Ectodermal cell (in vitro differentiated cells): ENCODE data around the gene CASP6.

Source experiments
- H3K27ac ChIP-seq: 2 replicates; pipeline ENCODE4 v1.7.0; 2013; ENCODE audit warnings: mild to moderate bottlenecking, low read depth, low read length; ENCODE audit not compliant: insufficient read depth, poor library complexity, severe bottlenecking
- H3K27me3 ChIP-seq: 2 replicates; pipeline ENCODE4 v1.7.0; 2013; ENCODE audit warnings: mild to moderate bottlenecking, low read length; ENCODE audit not compliant: insufficient read depth, control insufficient read depth, poor library complexity, severe bottlenecking
- H3K36me3 ChIP-seq: one replicate; pipeline ENCODE4 v1.7.0; 2013; ENCODE audit warnings: low read length; ENCODE audit not compliant: control insufficient read depth, insufficient read depth
- H3K4me1 ChIP-seq: one replicate; pipeline ENCODE4 v1.7.0; 2013; ENCODE audit warnings: low read length; ENCODE audit not compliant: control insufficient read depth, insufficient read depth
- H3K4me3 ChIP-seq: 2 replicates; pipeline ENCODE4 v1.7.0; 2013; ENCODE audit warnings: low read depth, low read length, control low read depth; ENCODE audit not compliant: insufficient read depth
- H3K9me3 ChIP-seq: 2 replicates; pipeline ENCODE4 v1.7.0; 2013; ENCODE audit warnings: mild to moderate bottlenecking, low read length, moderate library complexity; ENCODE audit not compliant: control insufficient read depth
- WGBS, 2 experiments: methylation state at CpG; one replicate each; pipeline ENCODE4 v1.1.7; 2013; ENCODE audit warnings: missing lambda C conversion rate in 2 of 2; 5-methylcytosine and 5-hydroxymethylcytosine counted together

Gene CASP6

GRCh38 chr4:109648266-109648996 lies 54.8 kb downstream of the CASP6 start:
- H3K9me3 ChIP-seq = no peaks in the 10 kb centered on the region

GRCh38 chr4:109645874-109646710 lies 57.2 kb downstream of the CASP6 start:
- no peaks in the 10 kb centered on the region for H3K27me3 ChIP-seq
- 92 to 93% methylated on average over 7 of the region's 7 CpGs for WGBS, 2 experiments
- H3K27ac ChIP-seq = no peak overlapping the region
- H3K4me3 ChIP-seq = no peak overlapping the region
- no peaks in the 10 kb centered on the region for H3K36me3 ChIP-seq
- no peaks in the 10 kb centered on the region for H3K9me3 ChIP-seq
- H3K4me1 ChIP-seq = no peaks in the 10 kb centered on the region

More at GRCh38 chr4:109648266-109648996, 54.8 kb downstream of the CASP6 start:
- Histone ChIP-seq H3K36me3 (no peaks in the 10 kb centered on the region), H3K27me3 (no peaks in the 10 kb centered on the region), H3K4me3 (no peak overlapping the region), H3K4me1 (no peaks in the 10 kb centered on the region), H3K27ac (no peak overlapping the region)
- 93 to 95% methylated on average over 3 to 4 of the region's 5 CpGs for WGBS, 2 experiments

- H3K27me3 ChIP-seq = no peaks in the 10 kb centered on the region
- H3K9me3 ChIP-seq = no peaks in the 10 kb centered on the region
- H3K36me3 ChIP-seq = no peaks in the 10 kb centered on the region
- H3K27ac ChIP-seq = no peak overlapping the region
- H3K4me1 ChIP-seq = no peaks in the 10 kb centered on the region
- H3K4me3 ChIP-seq = no peak overlapping the region
- 76 to 91% methylated on average over 1 to 2 of the region's 2 CpGs for WGBS, 2 experiments
Observed at GRCh38 chr4:109640644-109641043, 62.6 kb downstream of the CASP6 start.
